ENCODE data around the gene TBX15.

GRCh38 chr1:118985640-118986554 lies 2.2 kb downstream of the TBX15 start:
- TF ChIP-seq CTCF (IDR thresholded peaks at IDR 0.05) (no peak), REST (IDR thresholded peaks at IDR 0.05; ENCODE audit: insufficient read depth in 1 of 2, low read depth in 2 of 2, low read length in 1 of 2) (no peak), POLR2AphosphoS5 (IDR thresholded peaks at IDR 0.05; ENCODE audit: low read depth, low read length) (no peak)
